Measurements from ENCODE around the gene FOSL2. TPM values are rescaled to one million over a fixed set of nuclear protein-coding genes. Genes with fewer than 3 reads are reported as not detected.

The FOSL2 gene
- total RNA-seq, 6 experiments from 2014 or later = 90.1 to 128 (median 116) TPM

DNA sequence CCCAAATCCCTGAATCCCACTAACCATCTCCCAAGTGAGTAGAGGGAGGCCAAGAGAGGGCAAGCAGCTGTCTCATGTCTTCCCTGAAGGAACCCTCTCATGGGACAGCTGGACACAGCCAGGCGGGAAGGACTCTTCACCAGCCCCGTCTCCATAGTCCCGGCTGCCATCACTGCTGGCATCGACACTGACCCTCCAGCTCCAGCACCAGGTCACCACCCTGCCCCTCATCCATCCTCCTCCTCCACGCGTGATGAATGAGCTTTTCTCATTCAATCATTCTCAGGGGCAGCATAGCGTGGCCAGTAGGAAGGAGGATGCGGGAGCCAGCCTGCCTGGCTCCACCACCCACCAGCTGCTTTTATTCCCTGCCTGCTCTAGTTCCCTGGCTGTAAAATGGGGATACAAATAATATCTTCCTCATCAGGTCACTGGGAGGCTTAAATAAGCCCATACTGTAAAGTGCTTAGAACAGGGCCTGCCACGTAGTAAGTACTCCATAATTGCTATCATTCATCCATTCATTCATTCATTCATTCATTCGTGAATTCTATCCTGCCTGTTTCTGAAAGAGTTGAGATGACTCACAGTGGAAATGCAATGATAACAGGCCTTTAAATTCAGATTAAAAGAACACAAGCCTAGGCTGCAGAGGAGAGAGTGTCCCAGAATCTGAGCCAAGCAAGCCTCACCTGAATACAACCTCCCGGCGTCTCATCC lies 30.5 kb upstream of the FOSL2 start:
- no peaks in the 10 kb centered on the region for H3K36me3 Mint-ChIP-seq (ENCODE audit: low read depth)

GRCh38 chr2:28362991-28363521 lies 29.6 kb upstream of the FOSL2 start:
- Mint-ChIP-seq H3K27me3 (ENCODE audit: insufficient read depth) (peaks cover 2% of the 10 kb centered on the region), H3K9me3 (no peaks in the 10 kb centered on the region), H3K27ac (no peak overlapping the region), H3K36me3 (ENCODE audit: low read depth) (no peaks in the 10 kb centered on the region), H3K4me3 (no peak overlapping the region), H3K4me1 (ENCODE audit: low read depth) (peaks cover 42% of the 10 kb centered on the region)
- TF ChIP-seq CTCF (IDR thresholded peaks at IDR 0.05) = no peak
- DNase-seq = no peak

More for the DNA sequence above, 30.5 kb upstream of the FOSL2 start:
- DNase-seq = no peak
- peaks cover 39% of the 10 kb centered on the region for H3K4me1 Mint-ChIP-seq (ENCODE audit: low read depth)
- no peak overlapping the region for H3K4me3 Mint-ChIP-seq
- TF ChIP-seq CTCF (IDR thresholded peaks at IDR 0.05) = no peak
- H3K27me3 Mint-ChIP-seq (ENCODE audit: insufficient read depth) = peaks cover 2% of the 10 kb centered on the region
- H3K9me3 Mint-ChIP-seq = no peaks in the 10 kb centered on the region
- H3K27ac Mint-ChIP-seq = no peak overlapping the region

DNA sequence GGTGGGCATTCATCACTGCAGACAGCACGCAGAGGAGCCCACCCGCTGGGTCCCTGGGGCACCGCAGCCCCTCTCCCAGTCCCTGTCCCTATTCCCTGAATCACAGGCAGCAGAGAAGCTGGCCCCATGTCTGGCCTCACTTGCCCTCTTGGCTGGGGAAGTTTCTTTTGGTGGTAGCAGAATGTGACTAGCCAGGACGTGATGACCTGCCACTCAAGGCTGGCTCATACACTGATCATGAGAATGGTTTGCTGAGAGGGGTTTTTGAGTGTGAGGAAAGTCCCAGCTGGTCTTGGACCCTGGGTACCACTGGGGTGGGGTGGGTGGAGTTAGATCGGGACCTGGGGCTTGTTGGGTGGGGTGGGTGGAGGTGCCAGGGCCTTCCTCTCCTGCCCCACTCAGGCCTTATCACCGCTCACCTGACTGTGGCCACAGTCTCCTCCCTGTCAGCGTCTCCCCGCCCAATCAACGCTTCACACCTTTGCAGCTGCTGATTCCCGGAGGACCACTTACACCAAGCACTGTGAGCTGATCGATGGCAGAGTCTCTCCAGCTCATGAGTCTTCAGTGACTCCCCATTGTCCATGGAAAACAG lies 28.9 kb upstream of the FOSL2 start:
- DNase-seq = no peak
- no peak for TF ChIP-seq CTCF (IDR thresholded peaks at IDR 0.05)
- Mint-ChIP-seq H3K4me1 (ENCODE audit: low read depth) (peaks cover 42% of the 10 kb centered on the region), H3K4me3 (no peak overlapping the region), H3K27ac (no peak overlapping the region), H3K9me3 (no peaks in the 10 kb centered on the region), H3K27me3 (ENCODE audit: insufficient read depth) (no peaks in the 10 kb centered on the region; the same call in 1 of the 2 replicates), H3K36me3 (ENCODE audit: low read depth) (no peaks in the 10 kb centered on the region)

DNA sequence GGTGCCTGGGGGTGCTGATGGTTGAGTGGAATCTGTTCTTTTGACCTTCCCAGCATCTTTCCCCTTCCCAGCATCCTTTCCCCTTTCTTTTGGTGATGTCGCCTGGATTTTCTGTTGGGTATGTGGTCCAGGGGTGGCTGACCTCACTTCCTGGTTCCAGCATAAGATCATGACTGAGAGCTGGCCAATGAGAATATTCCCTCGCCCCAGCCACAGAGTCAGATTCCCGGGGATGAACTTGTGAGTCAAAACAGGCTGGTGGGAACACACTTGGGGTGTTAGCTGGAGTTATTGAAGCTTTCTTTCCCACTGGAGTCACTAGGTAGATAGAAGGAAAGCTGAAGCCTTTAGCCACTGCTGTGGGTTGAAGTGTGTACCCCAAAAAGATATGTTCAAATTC lies 28.0 kb upstream of the FOSL2 start:
- H3K4me3 Mint-ChIP-seq = no peak overlapping the region
- no peaks in the 10 kb centered on the region for H3K36me3 Mint-ChIP-seq (ENCODE audit: low read depth)
- H3K27ac Mint-ChIP-seq = no peak overlapping the region
- H3K9me3 Mint-ChIP-seq = no peaks in the 10 kb centered on the region
- TF ChIP-seq CTCF (IDR thresholded peaks at IDR 0.05) = no peak
- H3K4me1 Mint-ChIP-seq (ENCODE audit: low read depth) = peaks cover 37% of the 10 kb centered on the region
- no peaks in the 10 kb centered on the region; the same call in 1 of the 2 replicates for H3K27me3 Mint-ChIP-seq (ENCODE audit: insufficient read depth)
- DNase-seq = no peak

DNA sequence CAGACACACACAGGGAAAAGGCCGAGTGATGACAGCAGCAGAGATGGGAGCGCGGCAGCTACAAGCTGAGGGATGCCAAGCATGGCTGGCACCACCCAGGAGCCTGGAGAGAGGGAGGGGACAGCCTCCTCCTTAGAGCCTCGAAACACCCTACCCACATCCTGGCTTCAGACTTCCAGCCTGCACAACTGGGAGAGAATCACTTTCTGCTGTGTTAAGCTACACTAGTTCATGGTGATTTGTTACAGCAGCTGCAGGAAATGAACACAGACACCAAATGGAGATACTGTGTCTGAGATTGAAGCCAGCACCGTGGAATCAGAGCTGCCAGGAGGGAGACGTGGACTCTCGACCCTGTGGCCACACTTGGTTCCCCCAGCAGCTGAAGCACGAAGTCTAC lies 27.5 kb upstream of the FOSL2 start:
- Mint-ChIP-seq H3K36me3 (ENCODE audit: low read depth) (no peaks in the 10 kb centered on the region), H3K27me3 (ENCODE audit: insufficient read depth) (no peaks in the 10 kb centered on the region; the same call in none of the 2 replicates), H3K4me3 (no peak overlapping the region), H3K9me3 (no peaks in the 10 kb centered on the region), H3K27ac (no peak overlapping the region), H3K4me1 (ENCODE audit: low read depth) (peaks cover 37% of the 10 kb centered on the region)
- TF ChIP-seq CTCF (IDR thresholded peaks at IDR 0.05) = no peak
- DNase-seq = no peak
